ENCODE results near the gene RRP8. TPM values are rescaled to one million over a fixed set of nuclear protein-coding genes. Genes with fewer than 3 reads are reported as not detected.

The RRP8 gene
- total and polyA plus RNA-seq, 2 of the 8 experiments (the other 6 are each of a cell fraction or from before 2014, with no cell fraction given): 4.2 to 14.9 TPM

- Histone ChIP-seq H4K5ac (ENCODE audit: insufficient read length, low read depth, low read length) (no peak overlapping the region), H3K23me2 (ENCODE audit: low read depth, low read length) (no peaks in the 10 kb centered on the region), H3K27ac (ENCODE audit: low read depth, low read length) (no peak overlapping the region), H2AFZ (ENCODE audit: low read length) (no peak overlapping the region), H3K79me2 (ENCODE audit: control insufficient read depth in 1 of 2, insufficient read depth in 2 of 2, low read length in 2 of 2) (no peaks in the 10 kb centered on the region), H3K23ac (ENCODE audit: insufficient read length) (no peak overlapping the region), H3K4me1 (replicated peaks in 1 of 4; ENCODE audit: control insufficient read depth in 3 of 4, insufficient read depth in 4 of 4, low read length in 3 of 4) (peaks cover 3 to 10% (median 5%) of the 10 kb centered on the region in 4 experiments; a peak in 6 of 7 replicates), H3K4ac (replicated peaks; ENCODE audit: insufficient read length, low read depth, low read length) (no peak overlapping the region), H3K4me3 (ENCODE audit: extremely low read depth in 1 of 4, insufficient read depth in 2 of 4, low read depth in 3 of 4, low read length in 4 of 4) (no peak overlapping the region), H2BK5ac (ENCODE audit: low read depth, low read length) (no peak overlapping the region), H3K27me3 (replicated peaks in 1 of 4; ENCODE audit: control insufficient read depth in 3 of 4, extremely low read depth in 1 of 4, insufficient read depth in 3 of 4, low read length in 3 of 4) (no peaks in the 10 kb centered on the region; a peak in 2 of 7 replicates), H3K9me3 (ENCODE audit: insufficient read depth in 2 of 2, low read depth in 1 of 2, low read length in 1 of 2) (no peaks in the 10 kb centered on the region), H4K20me1 (replicated peaks in 1 of 2; ENCODE audit: control insufficient read depth in 1 of 2, insufficient read depth in 2 of 2, low read length in 2 of 2) (no peaks in the 10 kb centered on the region), H2AK5ac (ENCODE audit: low read depth, low read length) (no peak overlapping the region), H2BK20ac (ENCODE audit: low read length) (no peak overlapping the region), H3K9ac (replicated peaks in 1 of 4; ENCODE audit: extremely low read depth in 1 of 4, low read depth in 3 of 4, low read length in 3 of 4) (no peak overlapping the region), H4K8ac (ENCODE audit: extremely low read depth, insufficient read depth, low read length) (no peak overlapping the region), H3K4me2 (ENCODE audit: insufficient read depth in 1 of 2, low read depth in 2 of 2, low read length in 2 of 2) (no peak overlapping the region), H3K36me3 (ENCODE audit: control insufficient read depth in 2 of 4, insufficient read depth in 4 of 4, low read length in 3 of 4) (no peaks in the 10 kb centered on the region), H3K56ac (replicated peaks; ENCODE audit: insufficient read length, low read depth, low read length) (no peak overlapping the region), H3K14ac (ENCODE audit: insufficient read length) (no peak overlapping the region), H2BK15ac (ENCODE audit: low read length) (no peak overlapping the region), H3K18ac (ENCODE audit: extremely low read depth, low read length) (no peak overlapping the region), H4K91ac (replicated peaks; ENCODE audit: insufficient read length, low read length) (no peak overlapping the region), H2BK12ac (ENCODE audit: low read depth, low read length) (no peak overlapping the region), H3K79me1 (ENCODE audit: low read depth, low read length) (no peaks in the 10 kb centered on the region), H2BK120ac (replicated peaks; ENCODE audit: low read depth, low read length) (no peak overlapping the region)
- ChIA-PET CTCF (ENCODE audit: partially characterized antibody) (interaction anchor here (0.9 to 3.6 kb wide), 9 partner anchors 10 to 117 kb away, joined by 3 to 9 read pairs (median 4); no protein-coding TSS in a partner anchor), POLR2A (ENCODE audit: partially characterized antibody) (interaction anchor here (0.8 to 2.9 kb wide), 3 partner anchors 19 to 36 kb away, joined by 3 to 15 read pairs (median 3); partner anchors contain the start of gene TAF10)
- no peak for DNase-seq (ENCODE audit: low read depth in 1 of 2, low spot score in 2 of 2)
- FAIRE-seq: no peak
- 83% methylated on average over 2 of the region's 2 CpGs; no CpG with 5 or more reads in 1 of the 2 experiments for WGBS, 2 experiments (ENCODE audit: extremely low coverage in 1 of 2, insufficient coverage in 1 of 2, insufficient read length in 1 of 2, insufficient replicate concordance in 2 of 2, low coverage in 1 of 2, low lambda C conversion rate in 2 of 2, missing lambda C conversion rate in 1 of 2)
- TF ChIP-seq RFX5 (IDR thresholded peaks at IDR 0.05; ENCODE audit: borderline replicate concordance, low read depth, low read length) (no peak), RAD21 (IDR thresholded peaks at IDR 0.05 in 1 of 2, conservative IDR thresholded peaks at IDR 0.05 in 1 of 2; ENCODE audit: low read depth in 2 of 2, low read length in 2 of 2) (no peak), CTBP2 (IDR thresholded peaks at IDR 0.05; ENCODE audit: borderline replicate concordance, insufficient read depth, insufficient read length, low read length) (no peak), SIN3A (conservative IDR thresholded peaks at IDR 0.05 in 1 of 2, IDR thresholded peaks at IDR 0.05 in 1 of 2; ENCODE audit: low read depth in 1 of 2, low read length in 2 of 2) (no peak), BACH1 (IDR thresholded peaks at IDR 0.05; ENCODE audit: low read length) (no peak), HDAC6 (IDR thresholded peaks at IDR 0.05; ENCODE audit: low read depth, low read length) (no peak), SUZ12 (IDR thresholded peaks at IDR 0.05; ENCODE audit: low read length) (no peak), MAFK (IDR thresholded peaks at IDR 0.05; ENCODE audit: low read depth, low read length) (no peak), RNF2 (IDR thresholded peaks at IDR 0.05; ENCODE audit: borderline replicate concordance, low read depth, low read length, missing control alignments, poor library complexity, severe bottlenecking) (no peak), TAF7 (optimal IDR thresholded peaks at IDR 0.05; ENCODE audit: borderline replicate concordance, low read depth, low read length) (no peak), EGR1 (IDR thresholded peaks at IDR 0.05; ENCODE audit: borderline replicate concordance, low read depth, low read length) (no peak), BRCA1 (IDR thresholded peaks at IDR 0.05; ENCODE audit: low read depth, low read length) (no peak)
These were observed 44.4 kb upstream of the RRP8 start for GRCh38 chr11:6647836-6648235.
